GM21529 (cell line): ENCODE measurements around the gene PEMT.

Experiments
- ATAC-seq: cut with Tn5 transposase; IDR thresholded peaks from one replicate; pipeline ENCODE4 v1.9.1; 2021; ENCODE audit not compliant: unreplicated experiment

PEMT gene

GRCh38 chr17:17505610-17506171 is 85.8 kb downstream of the PEMT start:
- ATAC-seq, result no peak

DNA sequence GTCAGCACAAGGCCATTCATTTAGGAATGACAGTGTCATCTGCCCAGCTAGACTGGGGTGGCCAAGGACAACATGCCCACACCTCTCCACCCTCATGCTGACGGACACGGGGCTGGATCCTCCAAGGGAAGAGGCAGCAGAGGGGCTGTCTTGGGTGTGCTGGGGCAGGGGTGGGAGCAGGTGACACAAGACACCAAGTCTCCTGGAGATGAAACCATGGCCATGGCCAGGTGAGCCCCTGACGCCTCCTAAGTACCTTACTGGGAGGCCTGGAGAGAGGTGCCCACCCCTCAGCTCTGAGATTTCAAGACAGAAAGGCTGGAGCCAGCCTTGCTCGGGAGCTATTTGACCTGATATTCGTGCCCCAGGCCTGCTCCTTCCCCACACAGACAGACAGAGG is 86.4 kb downstream of the PEMT start:
- no peak for ATAC-seq

GRCh38 chr17:17504341-17505140 is 87.0 kb downstream of the PEMT start:
- ATAC-seq, result no peak

DNA sequence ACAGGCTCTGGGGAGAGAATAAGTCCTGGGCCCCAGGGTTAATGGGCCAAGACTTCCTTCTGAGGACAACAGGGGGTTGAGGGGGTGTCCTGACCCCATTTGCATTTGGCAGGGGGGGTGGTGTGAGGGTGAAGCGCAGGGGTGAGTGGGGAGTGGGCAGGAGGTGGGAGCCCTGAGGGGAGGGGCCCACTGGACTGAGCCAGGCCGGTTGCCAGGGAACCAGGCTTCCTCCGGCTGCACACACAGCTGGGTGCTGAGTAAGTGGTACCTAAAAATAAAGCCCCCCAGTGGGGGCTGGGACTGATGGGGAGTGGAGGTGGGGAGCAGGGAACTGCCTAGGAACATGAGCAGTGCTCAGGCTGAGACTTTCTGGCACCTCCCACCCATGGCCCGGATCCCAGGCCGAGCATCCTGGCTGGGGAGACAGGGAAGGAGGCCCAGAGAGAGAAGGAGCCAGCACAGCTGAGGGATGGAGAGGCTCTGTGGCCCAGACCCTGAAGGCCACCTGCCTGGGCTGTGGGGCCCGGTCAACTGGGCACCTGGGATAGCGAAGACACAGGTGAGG is 87.9 kb downstream of the PEMT start:
- ATAC-seq, result no peak

DNA sequence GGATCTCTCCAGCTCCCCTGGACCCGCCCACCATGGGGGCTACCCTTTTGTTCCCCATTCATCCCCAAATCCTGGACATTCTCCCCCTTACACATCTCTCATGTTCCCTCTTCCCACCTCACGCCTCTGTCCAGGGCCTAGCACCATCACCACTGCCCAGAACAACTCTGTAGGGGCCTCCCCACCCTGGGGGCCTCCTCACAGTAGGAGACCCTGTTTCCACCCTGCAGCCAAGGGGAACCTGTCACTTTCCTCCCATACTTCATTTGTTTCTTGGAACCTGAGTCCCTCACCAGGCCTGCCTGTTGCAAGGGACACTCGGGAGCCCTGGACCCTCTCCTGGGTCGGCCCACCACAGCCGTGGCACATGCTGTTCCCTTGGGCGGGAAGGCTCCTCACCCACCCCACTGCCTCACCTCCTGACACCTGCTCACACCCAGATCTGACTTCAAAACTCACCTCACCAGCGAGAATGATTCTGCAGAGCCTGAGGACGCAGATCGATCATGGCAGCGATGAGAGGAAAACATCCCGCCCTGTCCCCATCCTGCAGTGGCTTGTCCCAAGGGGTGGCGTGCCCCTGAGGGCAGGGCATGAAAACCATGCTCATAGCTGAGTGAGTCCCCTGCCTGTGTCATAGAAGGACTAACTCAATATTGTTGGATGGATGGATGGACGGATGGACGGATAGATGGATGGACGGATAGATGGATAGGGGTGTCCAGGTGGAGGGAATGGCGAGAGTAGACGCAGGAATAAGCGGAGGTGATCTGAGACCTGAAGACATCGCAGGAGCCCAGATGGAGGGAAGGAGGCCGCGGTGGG is 88.6 kb downstream of the PEMT start:
- no peak for ATAC-seq

GRCh38 chr17:17500999-17501605 is 90.4 kb downstream of the PEMT start:
- ATAC-seq, result no peak

DNA sequence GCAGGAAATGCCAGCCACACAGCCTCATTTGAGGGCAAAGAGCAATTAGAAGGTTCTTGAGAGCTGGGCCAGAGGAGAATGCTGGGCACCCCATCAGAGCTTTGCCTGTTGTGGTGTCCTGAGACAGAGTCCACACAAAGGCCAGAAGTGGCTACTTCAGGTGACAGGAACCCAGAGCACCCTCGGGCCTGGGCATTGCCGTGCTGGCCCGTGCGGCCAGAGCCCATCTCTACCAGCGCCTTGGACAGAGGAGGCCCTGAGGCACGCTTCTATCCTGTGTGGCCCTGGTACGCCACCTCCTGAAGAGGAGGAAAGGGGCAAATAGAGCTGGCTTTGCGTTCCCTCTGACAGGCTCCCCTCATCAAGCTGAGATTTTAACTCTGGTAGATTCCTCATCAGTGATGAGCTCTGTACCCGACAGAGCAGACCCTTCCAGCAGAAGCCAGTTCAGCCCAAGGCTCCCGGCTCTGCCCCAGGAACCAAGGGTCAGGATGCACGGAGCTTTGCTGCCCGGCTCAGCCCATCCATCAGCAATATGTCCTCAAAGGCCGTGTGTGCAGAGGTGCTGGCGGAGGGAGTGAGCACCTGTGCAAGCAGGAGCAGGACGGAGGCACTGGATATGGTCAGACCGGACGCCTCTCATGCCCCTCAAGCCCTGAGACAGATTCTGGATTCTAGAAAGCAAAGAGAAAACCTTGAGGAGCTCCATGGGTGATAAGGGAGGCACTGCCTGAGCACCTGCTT is 91.9 kb downstream of the PEMT start:
- ATAC-seq, result no peak

GRCh38 chr17:17498606-17499301 is 92.8 kb downstream of the PEMT start:
- ATAC-seq, result no peak

GRCh38 chr17:17497845-17498520 is 93.5 kb downstream of the PEMT start:
- ATAC-seq, result no peak

- ATAC-seq, result peak; percentile 15
Measured at GRCh38 chr17:17497065-17497844, 94.3 kb downstream of the PEMT start.

DNA sequence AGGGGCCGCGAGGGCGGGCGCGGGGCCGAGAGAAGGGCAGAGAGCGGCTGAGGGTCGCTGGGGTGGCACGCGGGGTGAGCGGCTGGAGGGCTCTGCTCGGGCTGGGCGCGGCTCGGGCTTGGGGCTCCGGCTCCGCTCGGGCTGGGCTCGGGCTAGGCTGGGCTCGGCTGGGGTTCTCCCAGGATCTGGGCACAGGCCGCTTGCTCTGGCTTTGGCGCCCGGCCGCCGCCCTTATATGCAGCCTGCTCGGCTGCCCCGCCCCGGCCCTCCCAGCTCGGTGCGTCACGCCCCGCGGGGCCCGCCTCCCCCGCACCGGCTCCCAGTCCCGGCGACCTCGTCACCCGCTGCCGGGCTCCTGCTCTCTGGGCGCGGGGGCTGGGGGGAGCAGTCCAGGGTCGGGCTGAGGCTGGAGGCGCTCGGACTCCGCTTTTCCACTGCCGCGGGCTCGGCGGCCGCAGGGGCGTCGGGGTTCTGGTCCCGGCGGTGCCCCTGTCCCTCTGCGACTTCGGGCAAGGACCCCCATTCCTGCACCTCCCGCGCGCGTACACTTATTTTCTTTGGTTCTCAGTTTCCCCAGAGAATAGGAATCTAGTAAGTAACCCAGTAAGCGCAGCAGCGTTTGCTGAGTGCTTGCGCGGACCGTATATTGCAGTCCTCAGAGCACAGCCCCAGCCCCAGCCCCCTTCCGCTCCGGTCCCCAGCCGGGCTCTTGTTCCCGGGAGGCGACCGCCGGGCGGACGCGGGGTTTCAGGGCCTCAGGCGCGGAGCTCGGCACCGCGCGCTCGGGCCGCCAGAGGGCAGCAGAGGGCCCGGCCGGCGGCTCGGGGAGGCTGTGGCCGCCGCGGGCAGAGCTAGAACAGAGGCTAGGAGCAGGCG is 95.1 kb downstream of the PEMT start, which contains the start of gene RASD1:
Gene RASD1, minus strand, starts transcription at position 207 of the 876 bp plus-strand sequence. CDS start 214 bp downstream, outside the sequence.
- peak; percentile 56 for ATAC-seq

GRCh38 chr17:17495536-17496188 is 95.8 kb downstream of the PEMT start:
- peak; percentile 10 for ATAC-seq

- no peak for ATAC-seq
Measured at GRCh38 chr17:17494870-17495535, 96.5 kb downstream of the PEMT start.

DNA sequence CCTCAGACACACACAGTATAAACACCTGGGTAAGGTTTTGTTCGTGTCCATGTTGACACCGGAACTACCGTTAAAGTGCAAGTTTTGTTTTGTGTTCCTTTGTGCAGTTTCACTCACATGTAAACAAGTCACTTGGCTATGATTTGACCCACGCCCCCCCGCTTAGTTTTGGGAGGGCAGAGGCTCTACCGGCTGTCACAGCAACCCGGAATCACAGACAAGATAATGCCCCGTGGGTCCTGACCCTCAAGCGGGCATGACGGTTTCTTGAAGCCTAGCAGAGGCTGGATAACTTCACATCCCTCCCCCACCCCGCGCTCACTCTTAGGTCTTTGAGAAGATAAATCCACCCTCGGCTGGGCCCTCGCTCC is 97.0 kb downstream of the PEMT start:
- no peak for ATAC-seq

GRCh38 chr17:17493986-17494466 is 97.5 kb downstream of the PEMT start:
- no peak for ATAC-seq
